ENCODE results near the gene GNA14.

DNA sequence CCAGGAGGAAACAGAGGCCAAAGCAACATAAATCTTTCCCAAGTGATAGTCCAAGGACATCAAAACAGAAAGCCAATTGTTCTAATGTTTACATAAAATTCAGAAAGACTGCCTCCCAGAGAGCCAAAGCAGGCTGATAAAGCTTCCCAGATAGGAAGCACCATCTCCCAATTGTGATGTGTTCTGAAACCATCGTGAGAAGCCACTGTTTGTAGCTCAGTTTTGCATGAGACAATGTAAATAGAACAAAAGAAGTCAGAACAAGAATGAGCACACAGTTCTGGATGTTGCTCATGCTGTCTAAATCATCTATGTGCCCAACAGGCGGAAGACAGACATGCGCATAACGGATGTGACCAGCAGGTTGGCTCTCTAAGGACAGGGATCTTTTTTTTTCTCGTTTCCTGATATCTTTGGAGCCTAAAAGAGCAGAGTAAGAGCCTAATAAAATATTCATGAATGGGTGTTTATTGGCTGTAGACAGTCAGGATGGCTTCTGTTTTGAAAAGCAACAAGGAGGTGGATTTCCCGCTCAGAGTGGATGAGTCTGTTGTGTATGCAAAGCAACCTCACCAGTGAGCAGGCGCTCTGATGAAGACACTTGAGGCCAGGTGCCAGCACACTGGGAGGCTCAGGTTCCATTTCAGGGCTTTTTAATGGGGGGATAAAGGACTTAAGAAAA, 113.6 kb downstream of the GNA14 start:
- TF ChIP-seq ZNF274 (IDR thresholded peaks at IDR 0.05; ENCODE audit: low read depth, low read length) (no peak), REST (IDR thresholded peaks at IDR 0.05; ENCODE audit: low read depth) (no peak), POLR2A (IDR thresholded peaks at IDR 0.05; ENCODE audit: borderline replicate concordance, extremely low read depth, insufficient read depth, insufficient read length) (no peak), EZH2 (IDR thresholded peaks at IDR 0.05) (no peak)
- TF ChIP-seq, protein P1, sequence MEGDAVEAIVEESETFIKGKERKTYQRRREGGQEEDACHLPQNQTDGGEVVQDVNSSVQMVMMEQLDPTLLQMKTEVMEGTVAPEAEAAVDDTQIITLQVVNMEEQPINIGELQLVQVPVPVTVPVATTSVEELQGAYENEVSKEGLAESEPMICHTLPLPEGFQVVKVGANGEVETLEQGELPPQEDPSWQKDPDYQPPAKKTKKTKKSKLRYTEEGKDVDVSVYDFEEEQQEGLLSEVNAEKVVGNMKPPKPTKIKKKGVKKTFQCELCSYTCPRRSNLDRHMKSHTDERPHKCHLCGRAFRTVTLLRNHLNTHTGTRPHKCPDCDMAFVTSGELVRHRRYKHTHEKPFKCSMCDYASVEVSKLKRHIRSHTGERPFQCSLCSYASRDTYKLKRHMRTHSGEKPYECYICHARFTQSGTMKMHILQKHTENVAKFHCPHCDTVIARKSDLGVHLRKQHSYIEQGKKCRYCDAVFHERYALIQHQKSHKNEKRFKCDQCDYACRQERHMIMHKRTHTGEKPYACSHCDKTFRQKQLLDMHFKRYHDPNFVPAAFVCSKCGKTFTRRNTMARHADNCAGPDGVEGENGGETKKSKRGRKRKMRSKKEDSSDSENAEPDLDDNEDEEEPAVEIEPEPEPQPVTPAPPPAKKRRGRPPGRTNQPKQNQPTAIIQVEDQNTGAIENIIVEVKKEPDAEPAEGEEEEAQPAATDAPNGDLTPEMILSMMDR (IDR thresholded peaks at IDR 0.05 in 2 of 3, conservative IDR thresholded peaks at IDR 0.05 in 1 of 3; ENCODE audit: borderline replicate concordance in 1 of 3, insufficient read depth in 1 of 3, low read depth in 2 of 3, low read length in 2 of 3): no peak
